ENCODE measurements around the gene TMIGD2.

DNA sequence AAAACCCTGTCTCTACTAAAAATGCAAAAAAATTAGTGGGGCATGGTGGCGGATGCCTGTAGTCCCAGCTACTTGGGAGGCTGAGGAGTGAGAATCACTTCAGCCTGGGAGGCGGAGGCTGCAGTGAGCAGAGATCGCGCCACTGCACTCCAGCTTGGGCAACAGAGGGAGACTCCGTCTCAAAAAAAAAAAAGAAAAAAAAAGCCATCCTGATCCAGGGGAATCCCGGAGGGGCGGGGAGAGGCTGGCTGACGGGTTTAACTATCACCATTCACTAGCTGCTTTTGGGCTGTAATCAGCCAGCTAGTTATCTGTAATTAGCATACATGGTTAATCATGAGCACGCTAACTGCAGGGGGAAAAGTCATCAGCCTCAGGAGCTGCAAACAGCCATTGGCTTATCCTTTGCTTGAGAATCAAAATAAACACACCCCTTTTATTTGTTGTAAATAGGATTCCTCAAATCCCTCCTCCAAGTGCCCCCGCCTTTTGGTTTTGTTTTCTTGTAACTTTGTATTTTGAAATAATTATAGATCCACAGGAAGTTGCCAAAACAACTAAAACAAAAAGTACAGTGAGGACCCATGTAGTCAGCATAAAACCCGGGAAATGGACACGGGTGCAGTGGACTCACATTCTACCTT lies 11.8 kb upstream of the TMIGD2 start:
- TF ChIP-seq, protein P1, sequence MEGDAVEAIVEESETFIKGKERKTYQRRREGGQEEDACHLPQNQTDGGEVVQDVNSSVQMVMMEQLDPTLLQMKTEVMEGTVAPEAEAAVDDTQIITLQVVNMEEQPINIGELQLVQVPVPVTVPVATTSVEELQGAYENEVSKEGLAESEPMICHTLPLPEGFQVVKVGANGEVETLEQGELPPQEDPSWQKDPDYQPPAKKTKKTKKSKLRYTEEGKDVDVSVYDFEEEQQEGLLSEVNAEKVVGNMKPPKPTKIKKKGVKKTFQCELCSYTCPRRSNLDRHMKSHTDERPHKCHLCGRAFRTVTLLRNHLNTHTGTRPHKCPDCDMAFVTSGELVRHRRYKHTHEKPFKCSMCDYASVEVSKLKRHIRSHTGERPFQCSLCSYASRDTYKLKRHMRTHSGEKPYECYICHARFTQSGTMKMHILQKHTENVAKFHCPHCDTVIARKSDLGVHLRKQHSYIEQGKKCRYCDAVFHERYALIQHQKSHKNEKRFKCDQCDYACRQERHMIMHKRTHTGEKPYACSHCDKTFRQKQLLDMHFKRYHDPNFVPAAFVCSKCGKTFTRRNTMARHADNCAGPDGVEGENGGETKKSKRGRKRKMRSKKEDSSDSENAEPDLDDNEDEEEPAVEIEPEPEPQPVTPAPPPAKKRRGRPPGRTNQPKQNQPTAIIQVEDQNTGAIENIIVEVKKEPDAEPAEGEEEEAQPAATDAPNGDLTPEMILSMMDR (conservative IDR thresholded peaks at IDR 0.05 in 1 of 2, IDR thresholded peaks at IDR 0.05 in 1 of 2; ENCODE audit: extremely low read depth in 1 of 2, insufficient read depth in 1 of 2, low read depth in 1 of 2, low read length in 2 of 2): no peak
- no peak for TF ChIP-seq EZH2 (IDR thresholded peaks at IDR 0.05; ENCODE audit: borderline replicate concordance, low read length)
